DLD1 (cell line): ENCODE measurements around the gene CREB3L1.

ENCODE experiments used
- in situ Hi-C: cut with HindIII; loops from 2 replicates; pipeline ENCODE4 v1.10.0; 2017; ENCODE audit warnings: low sequenced_read_pairs

The CREB3L1 gene

DNA sequence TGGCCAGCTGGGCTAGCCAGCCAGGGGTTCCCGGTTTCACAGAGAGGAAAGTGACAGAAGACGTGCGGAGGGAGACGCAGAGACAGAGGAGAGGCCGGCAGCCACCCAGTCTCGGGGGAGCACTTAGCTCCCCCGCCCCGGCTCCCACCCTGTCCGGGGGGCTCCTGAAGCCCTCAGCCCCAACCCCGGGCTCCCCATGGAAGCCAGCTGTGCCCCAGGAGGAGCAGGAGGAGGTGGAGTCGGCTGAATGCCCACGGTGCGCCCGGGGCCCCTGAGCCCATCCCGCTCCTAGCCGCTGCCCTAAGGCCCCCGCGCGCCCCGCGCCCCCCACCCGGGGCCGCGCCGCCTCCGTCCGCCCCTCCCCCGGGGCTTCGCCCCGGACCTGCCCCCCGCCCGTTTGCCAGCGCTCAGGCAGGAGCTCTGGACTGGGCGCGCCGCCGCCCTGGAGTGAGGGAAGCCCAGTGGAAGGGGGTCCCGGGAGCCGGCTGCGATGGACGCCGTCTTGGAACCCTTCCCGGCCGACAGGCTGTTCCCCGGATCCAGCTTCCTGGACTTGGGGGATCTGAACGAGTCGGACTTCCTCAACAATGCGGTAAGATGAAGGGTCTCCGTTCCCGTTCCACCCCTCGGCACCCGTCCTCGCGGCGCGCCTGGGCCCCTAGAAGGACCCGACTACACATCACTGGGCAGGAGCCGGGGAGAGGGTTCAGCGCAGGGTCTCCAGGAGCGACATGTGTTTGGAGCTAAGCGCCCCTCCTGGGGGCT is at the start of gene CREB3L1:
TSS of gene CREB3L1 (plus strand) at position 41 of the 765 bp plus-strand sequence. CDS start at position 491, 450 bp downstream.
- in situ Hi-C loops, result no loop called here

- in situ Hi-C loops, result no loop called here
Measured at GRCh38 chr11:46229230-46229629, 48.2 kb upstream of the CREB3L1 start.

DNA sequence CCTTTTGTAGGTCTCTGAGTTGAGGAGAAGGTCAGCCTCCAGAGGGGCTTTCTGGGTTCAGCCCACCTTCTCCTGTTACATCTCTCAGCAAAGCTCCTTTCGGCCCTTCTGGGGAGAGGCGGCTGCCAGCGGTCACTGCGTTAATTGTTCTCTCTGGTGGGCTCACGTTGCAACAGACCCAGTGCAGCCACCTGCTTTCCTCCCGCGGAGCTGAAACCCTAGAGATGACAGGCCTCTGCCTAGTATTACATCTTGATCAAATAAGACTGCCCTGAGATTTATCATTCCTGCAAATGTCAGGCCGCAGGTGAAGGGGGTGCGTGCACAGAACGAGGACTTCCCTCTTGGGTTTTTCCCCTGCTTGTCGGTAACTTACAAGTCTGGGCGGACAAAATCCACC is 43.2 kb upstream of the CREB3L1 start:
- in situ Hi-C loops, result no loop called here

DNA sequence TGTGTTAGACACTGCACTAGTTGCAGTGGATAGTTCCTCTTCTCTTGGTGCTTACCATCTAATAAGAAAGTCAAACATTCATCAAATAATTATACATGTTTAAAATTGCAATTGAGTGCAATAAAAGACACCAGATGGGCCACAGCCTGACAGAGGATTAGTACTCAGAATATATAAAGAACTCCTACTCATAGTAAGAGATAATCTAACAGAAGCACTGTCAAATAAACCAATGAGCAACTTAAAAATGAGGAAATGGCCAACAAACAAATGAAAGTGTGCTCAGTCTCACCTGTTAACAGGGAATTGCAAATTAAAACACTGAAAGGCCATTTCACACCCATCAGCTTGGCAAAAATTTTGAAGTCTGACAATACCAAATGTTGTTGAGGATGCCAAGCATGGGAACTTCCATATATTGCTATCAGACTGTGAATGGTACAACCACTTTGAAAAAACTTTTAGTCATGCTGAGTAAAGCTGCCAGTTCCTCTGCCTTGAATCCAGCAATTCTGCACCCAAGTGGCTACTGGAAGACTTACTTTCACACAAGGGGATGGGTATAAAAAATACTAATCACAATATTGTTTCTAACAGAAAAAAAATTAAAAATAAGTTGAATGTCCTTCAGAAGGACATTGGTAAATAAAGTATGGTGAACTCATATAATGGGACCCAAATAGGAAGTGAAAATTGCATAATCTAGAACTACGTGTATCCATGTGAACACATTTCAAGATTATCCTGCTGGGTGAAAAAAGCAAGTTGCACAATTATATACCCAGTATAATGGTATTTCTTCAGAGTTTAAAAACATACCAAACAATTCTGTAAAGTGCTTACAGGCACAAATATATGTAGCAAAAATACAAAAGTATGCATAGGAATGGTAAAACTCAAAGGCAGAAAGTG is 41.4 kb upstream of the CREB3L1 start:
- in situ Hi-C loops, result no loop called here

- in situ Hi-C loops, result no loop called here
Measured at GRCh38 chr11:46236918-46237247, 40.6 kb upstream of the CREB3L1 start.

GRCh38 chr11:46237248-46238077 is 40.0 kb upstream of the CREB3L1 start:
- in situ Hi-C loops, result no loop called here

DNA sequence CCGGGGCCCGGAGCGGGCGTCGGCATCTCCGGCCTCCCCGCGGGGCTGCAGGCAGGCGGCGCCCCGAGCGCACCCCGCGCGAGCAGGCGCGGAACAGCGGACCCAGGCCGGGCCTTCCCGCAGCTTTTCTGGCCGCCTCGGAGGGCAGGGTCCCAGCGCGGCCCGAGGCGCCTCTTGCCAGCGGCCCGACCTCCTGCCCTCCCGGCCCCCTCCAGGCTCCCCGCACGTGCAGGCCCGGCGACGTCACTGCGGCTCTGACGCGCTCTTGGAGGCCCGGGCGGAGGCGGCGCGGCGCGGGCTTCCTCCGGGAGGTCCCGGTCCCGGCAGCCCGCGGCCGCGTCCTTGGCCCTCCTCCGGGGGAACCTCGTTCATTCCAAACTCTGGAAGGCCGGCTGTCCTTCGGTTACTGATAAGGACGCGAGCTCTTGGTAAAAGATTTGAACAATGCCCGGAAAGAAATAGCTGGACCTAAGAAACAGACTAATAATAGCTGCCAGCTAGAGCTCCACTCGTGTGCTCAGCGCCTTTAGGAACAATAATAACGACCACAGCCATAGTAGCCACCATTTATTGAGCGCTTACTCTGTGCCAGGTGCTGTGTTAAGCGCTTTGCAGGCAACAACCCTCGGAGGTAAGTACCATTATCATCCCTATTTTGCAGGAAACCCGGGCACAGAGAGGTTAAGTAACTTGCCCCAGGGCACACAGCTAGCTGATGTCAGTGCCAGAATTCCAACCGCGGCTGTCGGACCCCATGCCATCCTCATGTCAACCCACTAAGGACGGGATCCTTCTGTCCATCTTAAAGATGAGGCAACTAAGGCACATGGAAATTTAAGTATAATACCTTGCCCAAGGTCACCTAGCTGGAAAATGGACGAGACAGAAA is 39.1 kb upstream of the CREB3L1 start:
- in situ Hi-C loops, result no loop called here

DNA sequence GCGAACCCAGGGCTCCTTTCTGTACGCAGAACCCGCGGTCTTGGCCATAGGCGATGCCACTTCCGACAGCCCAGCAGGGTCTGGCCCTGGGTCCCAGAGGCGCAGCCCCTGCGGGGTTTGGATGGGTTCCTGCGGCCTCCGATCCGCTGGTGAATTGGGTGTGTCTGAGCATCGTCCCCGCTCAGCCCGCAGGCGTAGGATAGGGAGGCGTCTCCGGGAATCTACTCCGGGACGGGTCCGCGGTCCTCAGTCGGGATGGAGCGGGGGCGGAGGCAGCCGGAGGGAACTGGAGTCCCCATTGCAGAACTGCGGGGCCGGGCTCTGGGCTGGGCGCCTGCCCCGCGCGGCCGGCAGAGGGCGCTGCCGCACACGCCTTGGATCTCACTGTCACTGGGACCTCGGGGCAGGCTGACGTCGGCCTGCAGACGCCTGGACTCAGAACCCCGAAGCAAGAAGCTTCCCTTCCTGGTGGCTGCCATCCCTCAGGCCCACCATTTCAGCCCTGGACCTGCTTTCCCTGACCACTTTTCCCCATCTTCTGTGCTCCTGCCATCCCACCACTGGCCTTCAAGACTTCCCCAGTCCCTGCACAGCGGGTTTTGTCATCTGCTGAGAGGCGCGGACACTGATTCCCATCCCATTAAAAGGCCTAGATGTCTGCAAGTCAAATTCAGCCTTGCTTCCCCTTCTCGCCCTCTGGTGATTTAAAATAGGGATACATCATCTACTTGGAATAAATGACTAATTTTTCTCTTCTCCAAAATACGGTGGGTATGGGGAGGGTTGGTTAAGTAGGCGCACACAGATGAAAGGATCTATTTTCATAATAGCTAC is 38.3 kb upstream of the CREB3L1 start:
- in situ Hi-C loops, result no loop called here

GRCh38 chr11:46239801-46240061 is 37.7 kb upstream of the CREB3L1 start:
- in situ Hi-C loops, result no loop called here

- in situ Hi-C loops, result no loop called here
Measured at GRCh38 chr11:46240371-46240770, 37.1 kb upstream of the CREB3L1 start.

DNA sequence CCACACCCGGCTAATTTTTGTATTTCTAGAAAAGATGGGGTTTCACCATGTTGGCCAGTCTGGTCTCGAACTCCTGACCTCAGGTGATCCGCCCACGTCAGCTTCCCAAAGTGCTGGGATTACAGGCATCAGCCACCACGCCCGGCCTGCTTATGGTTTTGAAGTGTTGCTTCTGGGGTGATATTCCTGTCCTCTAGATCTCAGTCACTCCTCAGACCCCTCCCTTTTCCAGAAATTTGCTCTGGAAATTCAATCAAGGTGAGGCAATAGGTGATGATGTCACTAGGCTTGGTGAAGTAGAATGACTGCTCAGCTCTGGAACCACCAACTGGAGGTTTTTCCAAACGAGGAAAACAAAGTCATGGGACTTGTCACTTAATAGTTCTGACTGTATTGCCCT is 36.6 kb upstream of the CREB3L1 start:
- in situ Hi-C loops, result no loop called here

GRCh38 chr11:46242041-46242951 is 35.2 kb upstream of the CREB3L1 start:
- in situ Hi-C loops, result no loop called here

GRCh38 chr11:46242952-46243795 is 34.3 kb upstream of the CREB3L1 start:
- in situ Hi-C loops, result no loop called here

DNA sequence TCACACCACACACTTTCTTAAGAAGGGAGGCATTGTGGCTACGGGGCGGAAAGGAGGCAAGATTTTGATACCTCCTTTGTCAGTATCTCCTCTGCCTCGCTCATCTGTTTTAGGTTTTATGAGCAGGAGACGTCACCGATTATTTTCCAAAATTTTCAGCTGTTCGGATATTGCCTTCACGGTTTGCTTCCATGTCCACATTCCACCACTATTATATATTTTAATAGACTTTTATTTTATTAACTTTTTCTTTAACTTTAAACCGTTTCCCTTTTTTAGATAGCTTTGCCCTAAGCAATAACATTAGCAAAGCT is 33.7 kb upstream of the CREB3L1 start:
- in situ Hi-C loops, result no loop called here

- in situ Hi-C loops, result no loop called here
Measured at GRCh38 chr11:46246521-46246920, 30.9 kb upstream of the CREB3L1 start.

DNA sequence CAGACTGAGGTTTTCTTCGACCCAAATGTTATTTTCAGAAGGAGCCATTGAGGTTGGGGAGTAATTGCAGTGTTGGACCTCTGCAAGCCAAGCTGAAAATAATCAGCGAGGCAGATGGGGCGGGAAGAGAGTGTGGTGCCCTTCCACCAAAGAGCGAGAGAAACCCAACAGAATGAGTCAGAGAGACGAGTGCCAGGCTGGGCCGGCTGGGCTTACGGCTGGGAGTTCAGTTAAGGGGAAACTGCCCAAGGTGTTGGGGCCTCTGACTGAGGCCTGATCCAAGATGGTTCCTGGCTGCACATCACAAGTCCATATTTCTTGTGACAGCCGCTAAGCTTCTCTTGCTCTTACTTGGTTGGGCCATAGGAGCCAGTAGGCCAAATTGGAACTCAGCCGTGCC is 30.4 kb upstream of the CREB3L1 start:
- in situ Hi-C loops, result no loop called here

DNA sequence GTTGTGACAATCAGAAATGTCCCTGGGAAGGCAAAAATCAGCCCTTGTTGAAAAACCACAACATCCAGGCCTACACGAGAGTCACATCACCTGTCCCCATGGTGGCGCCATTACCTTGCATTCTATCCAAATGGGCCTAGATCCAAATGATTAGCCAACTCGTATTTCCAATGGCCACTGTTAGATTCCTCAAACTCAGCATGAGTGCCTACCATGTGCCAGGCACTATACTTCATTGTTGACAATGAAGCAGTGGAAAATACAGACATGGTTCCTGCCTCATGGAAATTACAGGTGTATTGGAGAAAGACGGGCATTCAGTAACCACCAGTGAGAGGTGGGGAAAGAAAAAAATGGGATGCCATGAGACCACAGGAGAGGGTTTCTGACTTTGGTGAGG is 29.8 kb upstream of the CREB3L1 start:
- in situ Hi-C loops, result no loop called here
